NCI-H226 (cell line): Measurements from ENCODE around the gene CAPN15.

Experiments
- DNase-seq: peaks from one replicate; pipeline ENCODE4 v3.0.0-alpha.2; 2015

Gene CAPN15

GRCh38 chr16:526181-527014 is 1.1 kb upstream of the CAPN15 start:
- peak; percentile 37 for DNase-seq

GRCh38 chr16:528111-529011 is 849 bp downstream of the CAPN15 start:
- peak; percentile 94 for DNase-seq

GRCh38 chr16:529012-529575 is 1.6 kb downstream of the CAPN15 start:
- DNase-seq, result no peak

- no peak for DNase-seq
Measured at GRCh38 chr16:530111-530817, 2.8 kb downstream of the CAPN15 start.

- DNase-seq, result no peak
Measured at GRCh38 chr16:531494-532125, 4.1 kb downstream of the CAPN15 start.

GRCh38 chr16:533391-534123 is 6.0 kb downstream of the CAPN15 start:
- no peak for DNase-seq

GRCh38 chr16:534135-534534 is 6.6 kb downstream of the CAPN15 start:
- DNase-seq, result no peak

GRCh38 chr16:534856-535445 is 7.4 kb downstream of the CAPN15 start:
- DNase-seq, result no peak

- peak; percentile 27 for DNase-seq
Measured at GRCh38 chr16:535446-536405, 8.2 kb downstream of the CAPN15 start.

- no peak for DNase-seq
Measured at GRCh38 chr16:536746-537145, 9.2 kb downstream of the CAPN15 start.

GRCh38 chr16:537415-538335 is 10.2 kb downstream of the CAPN15 start:
- DNase-seq, result no peak

- DNase-seq, result no peak
Measured at GRCh38 chr16:539901-540530, 12.5 kb downstream of the CAPN15 start.

GRCh38 chr16:540645-541340 is 13.3 kb downstream of the CAPN15 start:
- no peak for DNase-seq

- DNase-seq, result no peak
Measured at GRCh38 chr16:543301-544164, 16.0 kb downstream of the CAPN15 start.

- no peak for DNase-seq
Measured at GRCh38 chr16:544517-544916, 17.0 kb downstream of the CAPN15 start.

- DNase-seq, result no peak
Measured at GRCh38 chr16:546909-547770, 19.6 kb downstream of the CAPN15 start.
